KBM-7 (cell line): ENCODE results near the gene CKMT1A.
A peak's percentile ranks its signal among the peaks of the same experiment; 100 is the strongest.
"Not testable (repeated sequence)": the region's sequence is repeated elsewhere in the genome, so short reads cannot be mapped to it uniquely, and the experiment has no call there.

Experiments used
- DNase-seq: peaks from one replicate; pipeline ENCODE4 v3.0.0-alpha.2; 2015
- in situ Hi-C: fragments of 300-500 bp; cut with MboI; formaldehyde crosslinking; loops from 2 replicates; pipeline ENCODE4 v1.14.3; 2020; ENCODE audit warnings: low sequenced_read_pairs, low pct_unique_long_range_greater_than_20kb, mixed read lengths

Gene CKMT1A

DNA sequence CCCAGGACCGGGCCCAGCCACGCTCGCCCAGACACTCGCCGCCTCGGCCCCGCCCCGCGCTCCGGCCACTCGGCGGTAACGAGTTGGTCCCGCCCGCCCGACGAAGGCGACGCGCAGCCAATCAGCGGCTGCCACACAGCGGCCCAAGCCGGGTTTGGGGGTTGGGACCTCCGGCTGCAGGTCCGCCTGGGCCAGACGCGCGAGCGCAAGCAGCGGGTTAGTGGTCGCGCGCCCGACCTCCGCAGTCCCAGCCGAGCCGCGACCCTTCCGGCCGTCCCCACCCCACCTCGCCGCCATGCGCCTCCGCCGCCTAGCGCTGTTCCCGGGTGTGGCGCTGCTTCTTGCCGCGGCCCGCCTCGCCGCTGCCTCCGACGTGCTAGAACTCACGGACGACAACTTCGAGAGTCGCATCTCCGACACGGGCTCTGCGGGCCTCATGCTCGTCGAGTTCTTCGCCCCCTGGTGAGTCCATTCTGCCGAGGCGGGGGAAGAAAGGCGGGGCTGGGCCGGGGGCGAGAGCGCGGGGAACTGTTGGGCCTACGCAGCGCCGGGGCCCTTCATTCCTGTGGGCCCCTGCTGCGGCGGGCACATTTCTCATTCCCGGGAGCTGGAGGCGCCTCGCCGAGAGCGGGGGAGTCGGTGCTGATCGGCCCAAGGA, 52.7 kb downstream of the CKMT1A start, which contains the start of gene PDIA3:
PDIA3 (plus strand) TSS at position 194 of the 658 bp plus-strand sequence; CDS start at position 296, 102 bp downstream.
- peak; percentile 87 for DNase-seq
- in situ Hi-C loops, result not testable (repeated sequence)

DNA sequence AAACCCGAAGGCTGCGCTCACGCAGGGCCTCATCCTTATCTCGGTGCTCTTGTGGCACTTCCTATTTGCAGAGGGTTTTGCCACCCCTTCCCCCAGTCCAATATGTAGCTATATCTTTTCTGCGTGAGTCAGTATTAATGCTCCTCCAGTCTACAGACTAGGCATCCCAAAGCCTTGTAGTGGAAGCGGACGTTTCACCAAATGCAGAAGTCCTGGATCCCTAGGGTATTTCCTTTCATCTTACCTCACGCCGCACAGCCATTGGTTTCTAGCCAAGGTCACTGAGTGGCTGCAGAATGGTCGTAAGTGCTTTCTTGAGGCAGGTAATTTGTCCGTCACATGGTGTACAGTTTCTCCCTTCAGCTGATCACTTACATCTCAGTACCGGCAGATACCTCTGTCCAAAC, 53.2 kb downstream of the CKMT1A start:
- DNase-seq, result peak; percentile 65
- in situ Hi-C loops, result not testable (repeated sequence)

DNA sequence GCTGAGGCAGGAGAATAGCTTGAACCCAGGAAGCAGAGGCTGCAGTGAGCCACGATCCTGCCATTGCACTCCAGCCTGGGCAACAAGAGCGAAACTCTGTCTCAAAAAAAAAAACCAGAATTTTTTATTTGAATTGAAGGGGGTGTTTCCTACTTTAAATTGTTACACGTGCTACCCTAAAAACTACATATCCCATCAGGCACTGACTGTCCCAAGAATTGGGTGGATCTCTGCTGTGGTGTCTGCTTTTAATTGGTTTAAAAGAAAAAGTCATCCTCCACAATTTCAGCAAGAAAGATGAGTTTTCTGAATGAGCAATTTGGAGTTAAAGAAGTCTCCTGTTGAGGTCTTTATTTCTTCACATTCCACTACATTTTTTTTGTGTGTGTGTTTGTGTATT, 54.7 kb downstream of the CKMT1A start:
- no peak for DNase-seq
- in situ Hi-C loops, result no loop called here
